ENCODE results near the gene MTUS2.

The MTUS2 gene

GRCh38 chr13:29028868-29029267, 208.7 kb downstream of the MTUS2 start:
- DNase-seq (ENCODE audit: low spot score) = no peak

- DNase-seq (ENCODE audit: low spot score) = no peak
Measured at GRCh38 chr13:29038700-29039099, 218.6 kb downstream of the MTUS2 start.

GRCh38 chr13:29039212-29039611, 219.1 kb downstream of the MTUS2 start:
- DNase-seq (ENCODE audit: low spot score) = no peak

GRCh38 chr13:29046588-29046987, 226.4 kb downstream of the MTUS2 start:
- DNase-seq (ENCODE audit: low spot score) = no peak

GRCh38 chr13:29049524-29049923, 229.4 kb downstream of the MTUS2 start:
- DNase-seq (ENCODE audit: low spot score) = no peak

- DNase-seq (ENCODE audit: low spot score) = no peak
Measured at GRCh38 chr13:29050719-29051118, 230.6 kb downstream of the MTUS2 start.

GRCh38 chr13:29059800-29060199, 239.7 kb downstream of the MTUS2 start:
- DNase-seq (ENCODE audit: low spot score) = no peak

GRCh38 chr13:29065142-29065541, 245.0 kb downstream of the MTUS2 start:
- DNase-seq (ENCODE audit: low spot score) = no peak

GRCh38 chr13:29067306-29067945, 247.3 kb downstream of the MTUS2 start:
- no peak for DNase-seq (ENCODE audit: low spot score)

- DNase-seq (ENCODE audit: low spot score) = no peak
Measured at GRCh38 chr13:29073755-29074154, 253.6 kb downstream of the MTUS2 start.

- DNase-seq (ENCODE audit: low spot score) = no peak
Measured at GRCh38 chr13:29077051-29077813, 257.1 kb downstream of the MTUS2 start.

GRCh38 chr13:29081036-29081435, 260.9 kb downstream of the MTUS2 start:
- DNase-seq (ENCODE audit: low spot score) = no peak

- no peak for DNase-seq (ENCODE audit: low spot score)
Measured at GRCh38 chr13:29081697-29082440, 261.7 kb downstream of the MTUS2 start.

GRCh38 chr13:29099781-29100406, 279.8 kb downstream of the MTUS2 start:
- DNase-seq (ENCODE audit: low spot score) = no peak

- DNase-seq (ENCODE audit: low spot score) = no peak
Measured at GRCh38 chr13:29100758-29101157, 280.6 kb downstream of the MTUS2 start.

- DNase-seq (ENCODE audit: low spot score) = no peak
Measured at GRCh38 chr13:29101409-29101808, 281.3 kb downstream of the MTUS2 start.

- DNase-seq (ENCODE audit: low spot score) = no peak
Measured at GRCh38 chr13:29101905-29102304, 281.8 kb downstream of the MTUS2 start.

GRCh38 chr13:29103065-29103800, 283.1 kb downstream of the MTUS2 start:
- DNase-seq (ENCODE audit: low spot score) = no peak

GRCh38 chr13:29104461-29104860, 284.3 kb downstream of the MTUS2 start:
- DNase-seq (ENCODE audit: low spot score) = no peak

GRCh38 chr13:29105779-29106178, 285.6 kb downstream of the MTUS2 start:
- DNase-seq (ENCODE audit: low spot score) = no peak

- peak; percentile 44 for DNase-seq (ENCODE audit: low spot score)
Measured at GRCh38 chr13:29106651-29107050, 286.5 kb downstream of the MTUS2 start.
